ENCODE data around the gene NEMP2. TPM values are rescaled to one million over a fixed set of nuclear protein-coding genes. Genes with fewer than 3 reads are reported as not detected.
A peak's percentile ranks its signal among the peaks of the same experiment; 100 is the strongest.

Gene NEMP2, protein sequence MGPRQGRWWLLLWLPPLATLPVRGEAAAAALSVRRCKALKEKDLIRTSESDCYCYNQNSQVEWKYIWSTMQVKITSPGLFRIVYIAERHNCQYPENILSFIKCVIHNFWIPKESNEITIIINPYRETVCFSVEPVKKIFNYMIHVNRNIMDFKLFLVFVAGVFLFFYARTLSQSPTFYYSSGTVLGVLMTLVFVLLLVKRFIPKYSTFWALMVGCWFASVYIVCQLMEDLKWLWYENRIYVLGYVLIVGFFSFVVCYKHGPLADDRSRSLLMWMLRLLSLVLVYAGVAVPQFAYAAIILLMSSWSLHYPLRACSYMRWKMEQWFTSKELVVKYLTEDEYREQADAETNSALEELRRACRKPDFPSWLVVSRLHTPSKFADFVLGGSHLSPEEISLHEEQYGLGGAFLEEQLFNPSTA
- total RNA-seq, result 7.9 and 15.8 TPM in 2 replicates

DNA sequence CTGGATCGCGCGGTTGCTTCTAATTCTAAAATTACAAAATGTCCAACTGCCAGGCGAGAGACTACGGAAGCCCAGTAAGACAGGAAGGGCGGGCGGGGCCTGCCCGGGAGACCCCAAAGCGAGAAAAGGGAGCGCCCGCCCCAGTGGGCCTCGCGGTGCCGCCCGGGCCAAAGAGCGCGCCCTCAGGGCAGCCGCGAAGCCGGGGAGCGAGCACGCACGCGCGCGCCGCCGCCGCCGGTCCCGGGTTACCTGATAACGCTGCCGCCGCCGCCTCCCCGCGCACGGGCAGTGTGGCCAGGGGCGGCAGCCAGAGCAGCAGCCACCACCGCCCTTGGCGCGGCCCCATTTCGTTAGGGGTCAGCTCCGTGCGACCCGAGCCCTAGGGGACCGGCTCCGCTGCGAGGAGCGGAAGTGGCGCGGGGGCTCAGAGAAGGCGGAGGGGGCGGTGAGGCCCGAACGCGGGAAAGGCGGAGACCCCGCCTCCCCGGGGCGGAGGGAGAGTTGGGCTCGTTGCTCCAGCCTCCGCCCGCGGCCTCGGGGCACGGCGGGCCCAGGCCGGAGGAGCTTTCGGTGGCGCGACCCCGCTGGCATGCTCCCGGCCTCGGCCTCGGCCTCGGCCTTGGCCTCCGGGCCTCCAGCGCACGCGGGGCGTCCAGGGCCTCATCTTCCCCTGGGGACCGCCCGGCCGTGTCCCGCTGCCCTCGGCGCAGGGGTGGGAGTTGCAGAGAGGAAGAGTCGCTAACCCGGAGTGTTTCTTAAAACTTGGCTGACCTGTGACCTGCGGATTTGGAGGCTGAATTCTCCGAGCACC is at the start of gene NEMP2:
TSS of gene NEMP2 (minus strand) at position 413 of the 811 bp plus-strand sequence. CDS start at position 346, 67 bp downstream.
- no peak for DNase-seq (ENCODE audit: low read depth)

DNA sequence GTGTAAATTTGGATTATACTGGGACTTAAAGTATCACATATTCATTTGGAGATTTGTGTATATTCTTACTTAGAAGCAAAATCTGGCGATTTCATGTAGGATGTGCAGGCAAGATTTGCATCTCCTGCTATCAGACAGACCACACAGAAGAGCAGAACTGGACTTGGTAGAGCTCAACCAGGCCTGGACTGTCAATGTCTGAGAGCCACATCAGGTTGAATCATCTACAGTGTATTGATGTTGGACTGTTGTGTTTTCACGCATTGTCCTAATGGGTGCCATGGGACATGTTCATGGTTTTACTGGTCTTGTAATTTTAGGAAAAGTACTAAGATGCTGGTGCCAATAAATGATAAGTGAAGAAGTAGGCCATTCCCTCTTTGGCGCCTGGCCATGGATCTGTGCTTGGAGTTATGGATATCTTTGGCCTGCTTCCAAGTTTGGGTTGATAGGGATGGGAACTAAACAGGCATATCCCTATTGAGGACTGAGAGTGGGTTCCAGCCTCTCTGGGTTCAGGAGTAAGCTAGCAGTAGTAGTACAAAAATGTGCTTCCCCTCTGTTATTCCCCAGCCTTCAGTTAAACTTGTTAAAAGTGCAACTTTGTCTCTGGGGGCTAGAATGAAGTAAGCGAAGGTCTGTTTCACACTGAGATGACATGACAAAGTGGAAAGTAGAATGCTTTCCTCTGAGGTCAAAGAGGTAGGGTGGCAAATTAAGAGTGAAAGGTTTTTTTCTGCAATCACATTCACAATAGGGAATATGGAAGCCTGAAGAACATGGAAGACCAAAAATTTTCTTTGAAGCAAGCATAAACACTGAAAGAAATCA is 49.2 kb upstream of the NEMP2 start:
- no peak for DNase-seq (ENCODE audit: low read depth)

DNA sequence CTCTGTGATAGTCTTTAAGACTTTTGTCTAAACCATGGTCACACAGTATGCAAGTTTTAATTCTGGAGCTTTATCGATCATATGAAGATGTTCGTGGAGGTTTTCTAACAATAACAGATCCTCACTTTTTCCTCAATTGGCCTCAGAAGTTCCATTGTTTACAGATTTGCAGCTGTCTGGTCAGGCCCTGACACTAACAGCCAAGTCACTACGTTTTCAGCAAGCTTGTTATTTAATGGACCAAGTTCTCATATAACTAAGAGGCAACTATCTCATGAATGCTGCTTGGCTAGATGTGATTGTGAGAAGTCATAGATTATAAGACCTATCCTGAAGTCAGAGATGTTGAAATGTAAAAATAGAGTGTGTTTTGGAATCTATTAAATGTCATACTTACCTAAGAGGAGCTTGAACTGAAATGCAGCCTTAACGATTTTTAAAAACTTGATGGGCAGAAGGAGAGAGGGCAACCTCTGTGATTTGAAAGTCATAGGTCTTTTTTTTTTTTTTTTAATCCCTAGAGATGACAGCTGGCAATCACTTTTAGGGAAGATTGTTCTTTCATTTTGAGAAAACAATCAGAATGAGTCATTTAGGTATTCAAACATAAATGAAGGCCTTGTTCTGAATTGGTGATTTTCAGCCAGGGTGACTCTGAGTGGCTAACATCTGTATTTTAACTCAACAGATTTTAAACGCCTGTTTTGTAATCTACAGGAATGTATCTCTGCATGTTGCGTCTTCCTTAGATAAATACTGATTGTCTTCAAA is 48.4 kb upstream of the NEMP2 start:
- DNase-seq (ENCODE audit: low read depth), result no peak

DNA sequence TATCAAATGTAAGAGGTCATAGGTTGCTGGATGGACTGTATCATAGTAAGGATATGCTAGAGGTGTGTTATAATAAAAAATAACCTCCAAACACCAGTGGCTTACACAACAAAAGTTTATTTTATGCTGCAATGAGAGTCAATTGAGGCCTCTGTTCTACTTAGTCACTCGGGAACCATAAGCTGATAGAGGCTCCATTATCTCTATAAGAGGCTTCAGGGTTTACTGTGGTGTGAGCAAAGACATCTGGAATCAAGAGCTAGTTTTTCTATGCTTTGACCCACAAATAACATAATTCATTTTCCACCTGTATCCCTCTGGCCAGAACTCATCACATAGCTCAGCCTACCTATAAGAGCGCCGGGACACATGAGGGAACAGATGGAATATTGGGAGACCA is 47.5 kb upstream of the NEMP2 start:
- DNase-seq (ENCODE audit: low read depth), result no peak

DNA sequence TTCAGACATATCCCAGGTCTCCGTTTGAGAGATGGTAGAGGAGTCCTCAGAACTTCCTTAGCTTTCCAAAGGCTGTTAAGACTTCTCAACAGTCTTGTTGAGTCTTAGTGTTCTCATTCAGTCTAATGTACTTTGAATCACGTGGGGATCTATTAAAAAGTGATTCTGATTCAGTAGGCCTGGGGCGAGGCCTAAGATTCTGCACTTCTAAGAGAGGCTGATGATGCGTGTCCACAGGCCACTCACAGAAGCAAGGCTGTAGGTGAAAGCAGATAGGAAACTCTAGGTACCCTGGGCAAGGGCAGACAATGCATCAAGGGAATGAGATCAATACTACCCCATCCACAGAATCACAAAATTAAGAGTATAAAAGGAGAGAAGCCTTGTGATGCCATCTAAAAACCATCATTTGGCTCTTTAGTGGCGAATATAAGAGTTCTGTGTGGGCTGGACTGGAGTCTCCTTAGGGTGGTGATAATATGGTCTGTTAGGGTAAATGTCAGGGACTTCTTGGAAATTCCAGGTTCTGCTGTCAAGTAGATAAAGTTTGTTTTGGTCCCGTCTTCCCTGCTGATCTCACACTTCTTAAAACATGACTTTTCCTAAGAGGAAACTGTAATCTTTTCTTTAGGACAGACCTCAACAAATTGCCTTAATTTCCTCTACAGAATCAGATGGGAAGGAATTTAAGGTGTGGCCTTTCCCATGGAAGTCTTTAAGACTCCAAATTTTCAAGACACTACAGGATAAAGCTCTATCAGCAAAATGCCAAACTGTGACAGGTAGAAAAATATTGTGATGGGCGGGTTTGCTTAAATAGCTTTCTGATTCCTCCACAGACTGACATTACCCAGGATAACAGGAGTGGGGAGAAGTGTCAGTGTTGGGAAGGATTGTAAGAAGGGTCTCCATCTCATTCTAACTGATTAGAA is 45.7 kb upstream of the NEMP2 start:
- peak; percentile 49 for DNase-seq (ENCODE audit: low read depth)

DNA sequence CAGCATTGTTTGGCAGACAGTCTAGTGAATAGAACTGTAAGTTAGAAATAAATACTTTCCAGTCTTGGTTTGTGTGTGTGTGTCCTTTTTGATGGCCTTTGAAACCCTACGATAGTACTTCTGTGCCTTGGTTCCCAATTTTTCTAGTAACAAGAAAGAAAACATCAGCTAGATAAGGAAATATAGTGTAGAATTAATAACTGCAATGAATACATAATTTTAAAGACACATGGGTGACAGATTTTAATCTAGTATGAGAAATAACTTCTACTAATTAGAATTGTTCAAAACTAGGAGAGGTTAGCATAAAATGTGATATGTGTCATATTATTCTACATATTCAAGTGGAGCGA is 44.5 kb upstream of the NEMP2 start:
- DNase-seq (ENCODE audit: low read depth), result no peak

DNA sequence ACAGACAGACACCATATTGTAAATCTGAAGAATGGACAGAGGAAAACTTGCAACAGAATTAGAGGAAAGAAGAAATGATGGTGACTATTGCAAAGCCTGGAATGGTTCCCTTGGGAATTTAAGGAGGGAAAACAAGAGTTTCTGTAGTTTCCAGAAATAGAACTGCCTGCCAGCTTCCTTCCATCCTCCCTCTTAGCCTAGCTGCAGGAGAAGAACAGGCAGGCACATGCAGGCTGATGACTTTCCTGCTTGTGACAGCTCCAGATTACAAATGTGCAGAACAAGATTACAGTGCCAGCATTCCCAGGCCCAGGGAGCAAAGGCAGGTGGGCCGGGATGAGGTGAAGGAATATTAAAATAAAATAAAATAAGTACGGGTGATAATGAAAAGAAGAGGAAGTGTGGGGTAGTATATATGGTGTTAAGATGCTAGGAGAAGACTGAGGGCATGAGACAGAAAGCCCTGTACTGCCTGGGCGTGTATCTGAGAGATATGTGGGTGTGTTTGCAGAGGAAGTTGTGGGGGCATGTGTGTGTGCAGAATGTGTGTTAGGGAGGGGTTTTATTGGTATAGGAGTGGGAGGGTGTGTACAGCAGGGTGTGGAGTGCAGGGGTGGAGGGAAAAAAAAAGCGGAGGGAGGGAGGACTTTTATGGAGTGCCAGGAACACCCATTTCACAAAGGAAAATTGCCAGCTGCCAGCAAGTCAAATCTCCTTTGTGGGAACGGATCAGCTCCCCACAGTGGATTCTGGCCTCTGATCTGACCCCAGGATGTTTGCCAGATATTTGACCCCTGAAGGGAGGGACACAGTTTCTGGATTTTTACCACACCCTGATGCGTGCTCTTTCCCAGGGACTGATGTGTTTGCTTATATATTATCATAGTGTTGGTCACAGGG is 43.9 kb upstream of the NEMP2 start:
- DNase-seq (ENCODE audit: low read depth), result peak; percentile 29

DNA sequence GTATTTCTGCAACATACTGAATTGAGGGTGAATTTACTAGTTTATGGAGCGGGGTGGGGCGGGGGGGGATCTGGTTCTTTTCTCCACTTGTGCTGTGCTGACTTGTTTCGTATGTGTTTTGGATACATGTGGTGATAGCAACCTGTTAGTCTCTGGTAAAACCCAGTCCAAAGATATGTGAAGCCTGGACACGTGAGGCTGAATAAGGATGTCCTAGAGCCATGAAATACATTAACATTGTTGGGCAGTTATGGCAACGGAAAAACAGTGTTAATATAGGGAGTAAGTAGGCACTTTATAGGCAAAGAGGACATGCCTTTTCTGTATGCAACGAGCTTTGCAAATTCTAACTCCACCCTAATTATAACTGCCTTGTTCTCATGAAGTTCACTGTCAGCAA is 42.1 kb upstream of the NEMP2 start:
- DNase-seq (ENCODE audit: low read depth), result peak; percentile 39

DNA sequence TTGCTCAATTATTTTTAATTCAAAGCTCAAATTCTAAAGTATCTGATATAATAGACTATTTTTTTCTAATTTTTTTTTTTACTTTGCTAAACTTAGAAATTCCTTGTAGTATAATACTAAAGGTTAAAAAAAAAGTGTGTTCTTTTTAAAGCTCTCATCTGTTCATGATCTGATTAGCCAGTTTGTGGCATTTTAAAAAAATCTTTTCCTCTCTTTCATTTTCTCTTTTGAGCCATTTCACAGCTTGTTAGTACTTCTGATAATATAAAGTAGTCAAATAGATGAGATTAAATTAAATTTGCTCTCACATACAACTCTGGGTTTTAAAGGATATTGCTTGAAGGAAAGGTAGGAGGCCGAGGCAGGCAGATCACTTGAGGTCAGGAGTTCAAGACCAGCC is 40.7 kb upstream of the NEMP2 start:
- no peak for DNase-seq (ENCODE audit: low read depth)

DNA sequence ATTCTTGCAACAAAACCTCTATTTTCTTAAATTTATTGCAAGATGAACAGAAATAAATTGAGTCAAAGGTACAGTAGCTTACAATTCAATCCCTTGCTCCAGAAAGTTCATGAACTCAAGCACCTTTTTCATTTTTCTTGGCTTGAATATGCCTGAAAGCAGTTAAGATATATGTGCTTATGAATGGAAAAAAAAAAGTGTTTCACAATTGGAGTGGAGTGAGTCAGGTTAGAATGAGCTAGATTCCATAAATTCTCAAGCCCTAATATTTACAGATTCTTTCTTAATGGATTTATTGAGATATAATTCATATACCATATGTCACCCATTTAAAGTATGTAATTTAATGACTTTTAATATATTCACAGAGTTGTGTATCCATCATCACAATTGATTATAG is 39.6 kb upstream of the NEMP2 start:
- peak; percentile 15 for DNase-seq (ENCODE audit: low read depth)

DNA sequence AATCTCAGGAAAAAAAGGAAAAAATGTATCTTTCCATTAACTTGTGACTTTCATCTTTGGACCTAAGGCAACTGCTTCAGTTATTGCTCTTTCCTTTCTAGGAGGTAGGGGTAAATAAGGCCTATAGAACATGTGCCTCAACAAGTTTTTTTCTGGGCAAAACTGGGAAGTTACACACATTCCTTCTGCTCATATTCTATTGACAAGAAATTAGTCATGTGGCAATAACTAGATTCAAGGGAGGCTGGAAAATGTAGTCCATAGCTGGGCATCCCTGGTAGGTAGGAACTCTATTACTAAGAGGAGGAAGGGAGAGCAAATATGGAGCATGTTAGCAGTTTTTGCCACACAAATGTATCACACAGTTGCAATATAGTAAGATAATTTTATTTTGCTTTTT is 37.7 kb upstream of the NEMP2 start:
- peak; percentile 16 for DNase-seq (ENCODE audit: low read depth)

DNA sequence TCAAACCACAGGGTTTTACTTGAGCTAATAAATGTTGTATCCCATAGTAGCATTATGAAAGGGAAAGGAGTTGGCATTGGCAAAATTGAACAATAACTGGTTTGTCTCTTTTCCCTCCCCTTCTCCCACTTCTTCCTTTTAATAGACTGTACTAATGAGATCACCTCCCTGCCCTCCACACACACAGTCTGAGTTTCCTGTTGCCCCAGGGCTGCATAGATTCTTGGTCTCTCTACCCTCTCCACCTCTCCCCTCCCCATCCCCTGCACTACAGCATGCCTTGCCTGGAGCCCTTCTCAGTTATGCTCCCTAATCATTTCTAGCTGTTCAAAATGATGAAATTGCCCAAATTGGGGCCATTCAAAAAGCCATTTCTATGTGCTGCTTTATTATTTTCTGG is 37.2 kb upstream of the NEMP2 start:
- DNase-seq (ENCODE audit: low read depth), result peak; percentile 27

DNA sequence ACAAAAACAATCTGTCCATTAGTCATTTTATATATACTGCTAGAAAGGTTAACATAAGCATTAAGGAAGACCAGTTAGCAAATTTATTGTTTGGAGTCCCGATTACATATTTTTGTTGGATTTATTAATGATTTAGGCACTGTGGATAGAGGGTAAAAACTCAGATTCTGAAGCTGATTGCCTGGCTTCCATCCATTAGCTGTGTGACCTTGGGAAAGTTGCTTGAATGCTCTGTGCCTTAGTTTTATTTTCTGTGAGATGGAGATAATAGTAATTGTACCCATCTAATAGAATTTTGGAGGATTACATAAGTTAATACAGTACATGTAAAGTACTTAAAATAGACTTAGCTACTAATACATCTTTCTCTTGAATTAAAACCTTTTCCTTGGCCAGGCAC is 36.3 kb upstream of the NEMP2 start:
- DNase-seq (ENCODE audit: low read depth), result no peak

DNA sequence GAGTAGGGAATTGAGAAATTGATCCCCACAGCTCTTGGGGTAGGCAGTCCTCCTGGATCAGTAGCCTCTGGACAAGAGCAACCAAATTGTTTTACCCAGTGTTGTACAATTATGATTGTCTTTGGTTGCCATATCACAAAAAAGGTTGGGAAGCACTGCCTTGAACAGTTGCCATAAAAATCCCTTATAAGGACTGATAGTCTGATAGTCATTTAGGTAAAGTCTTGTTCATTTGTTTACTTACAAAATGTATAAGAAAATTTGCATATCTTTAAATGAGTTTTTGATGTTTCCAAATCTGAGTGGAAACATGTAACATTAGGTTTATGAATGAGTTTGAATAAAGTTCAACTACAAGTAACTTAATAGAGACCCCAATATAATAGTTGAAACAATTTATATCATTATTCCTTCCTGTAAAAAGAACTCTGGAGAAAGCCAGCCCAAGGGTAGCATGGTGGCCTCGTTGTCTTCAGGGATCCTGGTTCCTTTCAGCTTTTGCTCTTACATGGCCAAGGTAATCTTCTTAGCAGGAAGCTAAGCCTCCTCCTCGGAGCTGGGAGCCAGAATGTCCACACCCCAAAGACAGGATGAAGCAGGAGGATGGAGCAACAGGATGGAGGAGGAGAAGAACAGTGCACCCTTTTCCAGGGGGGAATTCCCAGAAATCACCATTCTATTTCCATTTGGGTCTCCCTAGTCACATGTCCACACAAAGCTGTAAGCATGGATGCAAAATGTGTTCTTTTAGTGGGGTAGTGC is 35.7 kb upstream of the NEMP2 start:
- no peak for DNase-seq (ENCODE audit: low read depth)

DNA sequence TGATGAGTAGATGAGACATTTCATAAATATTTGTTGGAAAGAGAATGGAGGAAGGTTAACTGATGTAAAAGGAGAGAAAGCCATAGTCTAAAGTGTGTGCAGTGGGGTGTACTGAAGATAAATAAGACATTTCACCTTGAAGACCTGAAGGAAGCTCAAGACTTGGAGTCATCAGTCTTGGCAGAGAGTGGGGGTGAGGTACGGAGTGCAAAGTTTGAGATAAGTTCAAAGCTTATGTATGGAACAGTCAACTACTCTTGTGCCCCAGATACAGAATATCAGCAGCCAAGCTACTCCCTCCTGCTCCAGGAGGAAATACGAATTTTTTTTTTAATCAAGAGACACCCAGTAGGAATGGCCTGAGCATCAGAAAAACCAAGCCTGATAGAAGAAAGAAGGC is 30.3 kb upstream of the NEMP2 start:
- DNase-seq (ENCODE audit: low read depth), result no peak

DNA sequence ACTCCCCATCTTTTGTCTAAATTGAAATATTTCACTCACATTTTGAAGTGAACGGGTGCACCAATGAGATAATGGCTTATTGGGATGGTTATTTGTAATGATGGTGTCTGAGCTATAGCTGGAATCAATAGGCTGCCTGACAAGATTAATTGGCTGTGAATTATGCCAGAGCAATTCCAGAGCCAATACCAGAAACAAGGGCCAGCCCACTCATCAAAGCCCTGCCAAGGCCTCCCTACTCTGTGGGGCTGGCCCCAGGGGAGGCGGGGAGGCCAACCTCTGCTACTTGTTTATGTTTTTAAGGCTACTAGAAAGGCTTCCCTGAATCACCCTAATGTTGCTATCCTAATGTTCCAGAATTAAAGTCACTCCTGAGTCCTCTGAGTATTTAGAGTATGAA is 29.1 kb upstream of the NEMP2 start:
- DNase-seq (ENCODE audit: low read depth), result no peak

DNA sequence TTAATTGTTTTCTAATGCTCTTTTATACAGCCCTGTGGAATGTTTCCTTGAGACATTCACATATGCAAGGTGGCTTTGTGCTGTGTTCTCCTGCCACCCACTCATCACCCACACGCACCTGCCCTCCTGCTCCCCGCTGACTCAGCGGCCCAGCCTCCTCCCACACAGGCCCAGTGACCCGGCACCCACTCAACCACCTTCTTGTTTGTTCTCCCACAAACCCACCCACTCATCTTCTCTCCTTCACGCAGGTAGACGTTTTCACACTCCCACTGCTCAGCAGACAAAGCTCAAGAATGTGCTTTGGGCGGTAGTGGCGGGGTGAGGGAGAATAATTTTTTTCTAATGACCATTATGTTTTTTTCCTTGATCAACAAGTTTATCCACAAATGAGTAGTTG is 28.6 kb upstream of the NEMP2 start:
- DNase-seq (ENCODE audit: low read depth), result peak; percentile 80

DNA sequence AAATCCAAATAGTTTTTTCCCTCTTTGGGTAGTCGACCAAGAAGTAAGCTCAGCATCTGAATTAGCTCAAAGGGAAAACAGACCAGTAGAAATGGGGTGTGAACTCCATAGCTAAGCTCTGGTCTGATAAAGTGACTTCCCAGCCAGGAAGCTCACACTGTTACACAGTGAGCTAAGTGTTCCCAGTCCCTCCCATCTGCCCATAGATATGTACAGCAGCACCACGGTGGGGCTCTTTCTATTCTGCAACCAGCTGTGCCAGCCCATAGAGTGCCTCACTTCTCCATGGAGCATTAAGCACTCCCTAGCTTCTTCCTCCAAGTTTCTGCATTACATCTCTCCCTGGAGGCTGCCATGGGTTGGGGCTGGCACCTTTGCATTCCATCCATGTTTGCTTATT is 27.6 kb upstream of the NEMP2 start:
- no peak for DNase-seq (ENCODE audit: low read depth)

DNA sequence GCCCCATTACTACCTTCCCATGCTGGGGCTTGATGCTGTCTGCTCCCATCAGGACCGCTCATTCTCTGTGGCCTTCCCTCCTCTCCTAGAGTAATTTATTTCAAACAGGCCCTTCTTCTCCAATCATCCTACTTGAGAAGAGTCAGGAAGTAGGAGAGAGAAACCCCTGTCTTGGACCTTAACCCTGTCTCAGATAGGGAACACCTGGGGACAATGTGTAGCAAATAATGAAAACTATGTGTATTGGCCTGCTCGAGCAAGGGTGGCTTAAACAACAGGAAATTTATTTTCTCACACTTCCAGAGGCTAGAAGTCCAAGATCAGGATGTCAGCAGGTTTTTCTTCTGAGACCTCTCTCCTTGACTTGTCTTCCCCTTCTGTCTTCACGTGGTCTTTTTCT is 26.6 kb upstream of the NEMP2 start:
- no peak for DNase-seq (ENCODE audit: low read depth)
